Breast epithelium (tissue), 3 donors: ENCODE data around the gene SSU72.

Experiments used
- POLR2A ChIP-seq: fragments of 450-650 bp; IDR thresholded peaks from one replicate; pipeline ENCODE4 v1.6.1; 2016; ENCODE audit warnings: antibody characterized with exemption, mild to moderate bottlenecking, moderate library complexity
- POLR2AphosphoS5 ChIP-seq, 3 donors: sonication (generic); formaldehyde crosslinking; IDR thresholded peaks; one replicate each; pipeline ENCODE4 v1.6.1; 2017; ENCODE audit warnings: antibody characterized with exemption in 3 of 3
- TF ChIP-seq, protein P1 (sequence below), 3 donors: fragments of 450-650 bp; IDR thresholded peaks; one replicate each; pipeline ENCODE4 v1.5.1; 2016 to 2017; ENCODE audit warnings: antibody characterized with exemption in 3 of 3, mild to moderate bottlenecking in 3 of 3, moderate library complexity in 3 of 3

DNA sequence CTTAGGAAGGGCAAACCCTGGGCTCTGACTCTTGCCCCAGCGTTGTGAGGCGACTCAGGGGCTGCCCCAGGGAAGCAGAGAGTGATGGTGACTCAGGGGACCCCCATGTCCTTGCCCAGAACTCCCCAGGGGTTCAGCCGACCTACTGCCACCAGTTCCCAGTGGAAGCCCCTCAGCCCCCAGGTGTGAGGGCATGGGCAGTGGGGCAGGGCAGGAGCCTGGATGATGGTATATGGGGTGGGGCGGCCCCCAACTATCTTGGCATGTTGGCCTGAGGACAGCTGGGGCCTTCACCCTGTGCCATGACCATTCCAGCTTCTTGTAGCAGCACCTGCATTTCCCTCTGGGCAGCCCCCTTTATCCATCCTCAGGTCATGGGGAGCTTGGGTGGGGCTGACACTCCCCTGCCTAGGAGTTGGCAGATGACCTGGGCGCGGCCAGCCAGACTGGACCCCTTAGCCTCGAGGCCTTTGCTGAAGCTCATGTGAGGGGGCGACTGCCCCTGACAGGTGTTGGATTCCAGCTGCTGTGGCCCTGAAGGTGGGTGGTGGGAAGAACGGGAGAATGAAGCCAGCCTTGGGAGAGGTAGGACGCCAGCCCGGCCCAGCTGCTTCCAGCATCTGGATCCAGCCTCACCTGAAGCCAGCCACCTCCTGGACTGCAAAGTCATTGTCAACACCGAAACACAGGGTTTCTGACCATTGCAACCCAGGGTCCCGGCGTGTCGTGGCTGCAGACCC, 27.1 kb upstream of the SSU72 start:
- no peak for TF ChIP-seq POLR2A
- TF ChIP-seq, protein P1, sequence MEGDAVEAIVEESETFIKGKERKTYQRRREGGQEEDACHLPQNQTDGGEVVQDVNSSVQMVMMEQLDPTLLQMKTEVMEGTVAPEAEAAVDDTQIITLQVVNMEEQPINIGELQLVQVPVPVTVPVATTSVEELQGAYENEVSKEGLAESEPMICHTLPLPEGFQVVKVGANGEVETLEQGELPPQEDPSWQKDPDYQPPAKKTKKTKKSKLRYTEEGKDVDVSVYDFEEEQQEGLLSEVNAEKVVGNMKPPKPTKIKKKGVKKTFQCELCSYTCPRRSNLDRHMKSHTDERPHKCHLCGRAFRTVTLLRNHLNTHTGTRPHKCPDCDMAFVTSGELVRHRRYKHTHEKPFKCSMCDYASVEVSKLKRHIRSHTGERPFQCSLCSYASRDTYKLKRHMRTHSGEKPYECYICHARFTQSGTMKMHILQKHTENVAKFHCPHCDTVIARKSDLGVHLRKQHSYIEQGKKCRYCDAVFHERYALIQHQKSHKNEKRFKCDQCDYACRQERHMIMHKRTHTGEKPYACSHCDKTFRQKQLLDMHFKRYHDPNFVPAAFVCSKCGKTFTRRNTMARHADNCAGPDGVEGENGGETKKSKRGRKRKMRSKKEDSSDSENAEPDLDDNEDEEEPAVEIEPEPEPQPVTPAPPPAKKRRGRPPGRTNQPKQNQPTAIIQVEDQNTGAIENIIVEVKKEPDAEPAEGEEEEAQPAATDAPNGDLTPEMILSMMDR (IDR thresholded peaks at IDR 0.05), result no peak
- TF ChIP-seq POLR2AphosphoS5 (IDR thresholded peaks at IDR 0.05), result no peak
